Psoas muscle (tissue), 8 donors: Measurements from ENCODE around the gene HASPIN. TPM values are rescaled to one million over a fixed set of nuclear protein-coding genes. Genes with fewer than 3 reads are reported as not detected.

ENCODE experiments used
- ATAC-seq, 4 donors: fragments of 200-7000 bp; cut with Tn5 transposase; one replicate each; pipeline ENCODE4 v1.9.1; 2020; ENCODE audit warnings: moderate library complexity in 3 of 4, mild to moderate bottlenecking in 2 of 4
- DNase-seq, 2 donors: peaks; one replicate each; pipeline ENCODE4 v3.0.0-alpha.2; 2020
- H3K27ac ChIP-seq: fragments of 200-600 bp; one replicate; pipeline ENCODE4 v1.8.0; 2022
- H3K27me3 ChIP-seq, 3 donors: fragments of 200-600 bp in 1 of 3; one replicate each; pipeline versions ENCODE4 v1.6.1 to v1.8.0; 2013 to 2022; ENCODE audit warnings: low read length in 2 of 3, mild to moderate bottlenecking in 2 of 3, moderate library complexity in 1 of 3; ENCODE audit not compliant: insufficient read depth in 3 of 3
- H3K36me3 ChIP-seq, 2 donors: fragments of 200-600 bp in 1 of 2; one replicate each; pipeline versions ENCODE4 v1.6.1 to v1.8.0; 2013 to 2022; ENCODE audit warnings: low read depth in 1 of 2, mild to moderate bottlenecking in 1 of 2, moderate library complexity in 1 of 2; ENCODE audit not compliant: insufficient read depth in 1 of 2
- H3K4me1 ChIP-seq: fragments of 200-600 bp; one replicate; pipeline ENCODE4 v1.8.0; 2022
- H3K4me3 ChIP-seq: fragments of 200-600 bp; one replicate; pipeline ENCODE4 v1.8.0; 2022; ENCODE audit warnings: mild to moderate bottlenecking
- H3K9me3 ChIP-seq: fragments of 200-600 bp; one replicate; pipeline ENCODE4 v1.8.0; 2022
- CTCF ChIP-seq: fragments of 200-600 bp; IDR thresholded peaks from one replicate; pipeline ENCODE4 v1.8.0; 2022; ENCODE audit warnings: antibody characterized with exemption
- WGBS, 3 donors: extraction: QIAGEN DNeasy Blood & Tissue Kit; methylation state at CpG; one replicate each; pipeline versions ENCODE4 v1.1.6 to v1.1.7; 2013; 5-methylcytosine and 5-hydroxymethylcytosine counted together
- intact Hi-C, 2 donors: fragments of 100-400 bp; cut with DNase I; formaldehyde crosslinking; loops; one replicate each; pipeline versions ENCODE4 v1.11.0 to v1.14.2; 2022
- polyA plus RNA-seq, 3 donors: library from polyadenylated mRNA; stranded (reverse); fragments of 200-250 nt; gene quantifications; one replicate each; pipeline ENCODE4 v1.2.3, GENCODE V29; 2013
- total RNA-seq, 4 donors: library from RNA; stranded (reverse); fragmentation: NEBNext Ultra II Directional in 2 of 4; extraction: Animal tissue kit (Norgen Biotek cat#: 25700) in 2 of 4; gene quantifications; one replicate each; pipeline versions ENCODE4 v1.2.1 to v1.2.4, GENCODE V29; 2021 to 2023
- donor health status: healthy with polysubstance abuse.
- donor health status: DM: no; HTN: no; CAD: no; lungs with moderate emphysema.
- donor health status: Bipolar disorder and iron deficiency.
- donor health status: healthy.
- donor health status: DM: yes; HTN: yes; CAD: no.
- donor health status: DM: no; HTN: no; CAD: no.
- donor health status: DM: no; HTN: no; CAD: no.
- donor health status: DM: yes; HTN: yes; CAD: no.

Gene HASPIN
- total and polyA plus RNA-seq, 7 donors: 0.15 to 2.7 (median 1.1) TPM

DNA sequence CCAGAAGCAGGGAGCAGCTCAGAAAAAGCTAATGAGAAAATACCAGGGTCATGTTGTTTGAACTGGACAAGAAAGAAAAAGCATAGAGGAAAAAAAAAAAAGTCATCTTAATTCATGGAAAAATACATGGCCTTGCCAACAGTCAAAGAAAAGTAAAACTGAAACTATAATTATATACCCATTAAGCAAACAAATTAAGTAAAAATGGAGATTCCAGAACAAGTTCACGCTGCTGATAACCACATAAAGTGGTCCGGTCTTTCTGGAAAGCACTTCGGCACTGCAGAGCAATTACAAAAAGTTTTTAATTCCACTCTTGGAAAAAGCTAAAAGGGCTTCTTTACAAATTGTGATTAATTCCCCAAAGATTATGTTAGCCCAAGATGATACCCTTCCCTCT is 15.3 kb upstream of the HASPIN start:
- peaks cover 0 to 19% of the 10 kb centered on the region in 2 donors for H3K36me3 ChIP-seq
- no peaks in the 10 kb centered on the region for H3K9me3 ChIP-seq
- DNase-seq (no peak), ATAC-seq (no peak)
- no peak overlapping the region for H3K27ac ChIP-seq
- 73 to 79% (median 78%) methylated on average over 3 of the region's 3 CpGs for WGBS, 3 donors
- H3K4me3 ChIP-seq: no peak overlapping the region
- no peaks in the 10 kb centered on the region for H3K4me1 ChIP-seq
- no peak for TF ChIP-seq CTCF
- intact Hi-C loops: no loop called here
- H3K27me3 ChIP-seq: no peaks in the 10 kb centered on the region

DNA sequence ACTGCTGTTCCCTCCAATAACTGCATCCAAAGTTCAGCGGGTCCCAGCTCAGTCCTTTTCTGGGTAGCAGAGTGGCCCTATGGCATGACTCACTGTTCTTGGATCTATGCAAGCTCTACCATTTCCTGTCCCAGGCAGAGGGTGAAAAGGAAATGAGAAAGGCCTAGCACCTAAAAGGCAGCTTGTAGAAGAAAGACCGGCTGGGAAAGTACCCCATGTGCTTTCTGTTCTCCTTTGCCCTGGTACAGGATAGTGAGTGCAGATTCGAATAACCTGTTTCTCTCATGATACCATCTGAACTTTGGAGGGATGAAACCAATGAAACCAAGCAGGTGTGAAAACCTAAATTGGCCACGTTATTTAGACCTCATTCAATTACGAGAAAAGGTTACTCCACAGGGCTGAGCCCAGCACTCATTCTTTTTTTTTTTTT is 12.7 kb upstream of the HASPIN start:
- ATAC-seq (peak in 3 of 4 donors; percentile 63 to 68 (median 65)), DNase-seq (no peak)
- Histone ChIP-seq H3K4me1 (no peaks in the 10 kb centered on the region), H3K9me3 (no peaks in the 10 kb centered on the region), H3K36me3 (peaks cover 2 to 44% of the 10 kb centered on the region in 2 donors), H3K27me3 (no peaks in the 10 kb centered on the region), H3K4me3 (no peak overlapping the region), H3K27ac (no peak overlapping the region)
- 70 to 81% (median 77%) methylated on average over 5 of the region's 5 CpGs for WGBS, 3 donors
- intact Hi-C loops: no loop called here
- no peak for TF ChIP-seq CTCF

DNA sequence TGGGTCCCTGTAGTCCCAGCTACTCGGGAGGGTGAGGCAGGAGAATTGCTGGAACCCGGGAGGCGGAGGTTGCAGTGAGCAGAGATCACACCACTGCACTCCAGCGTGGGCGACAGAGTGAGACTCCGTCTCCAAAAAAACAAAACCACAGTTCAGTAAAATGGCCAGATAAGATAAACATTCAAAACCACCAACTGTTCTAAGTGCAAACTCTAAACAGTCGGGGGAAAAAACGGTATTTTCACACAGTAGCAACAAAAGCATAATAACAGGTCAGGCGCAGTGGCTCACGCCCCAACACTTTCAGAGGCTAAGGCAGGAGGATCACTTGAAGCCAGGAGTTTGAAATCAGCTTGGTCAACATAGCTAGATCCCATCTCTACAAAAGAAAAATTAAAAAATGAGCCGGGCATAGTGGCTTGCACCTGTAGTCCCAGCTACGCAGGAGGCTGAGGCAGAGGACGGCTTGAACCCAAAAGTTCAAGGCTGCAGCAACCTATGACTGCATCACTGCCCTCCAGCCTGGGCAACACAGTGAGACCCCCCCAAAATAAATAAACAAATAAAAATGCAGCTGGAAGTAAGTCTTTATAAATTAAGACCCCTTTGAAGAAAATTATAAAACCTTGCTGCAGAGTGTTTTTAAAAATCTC is 10.8 kb upstream of the HASPIN start:
- peaks cover 6 to 64% of the 10 kb centered on the region in 2 donors for H3K36me3 ChIP-seq
- H3K27ac ChIP-seq: no peak overlapping the region

DNA sequence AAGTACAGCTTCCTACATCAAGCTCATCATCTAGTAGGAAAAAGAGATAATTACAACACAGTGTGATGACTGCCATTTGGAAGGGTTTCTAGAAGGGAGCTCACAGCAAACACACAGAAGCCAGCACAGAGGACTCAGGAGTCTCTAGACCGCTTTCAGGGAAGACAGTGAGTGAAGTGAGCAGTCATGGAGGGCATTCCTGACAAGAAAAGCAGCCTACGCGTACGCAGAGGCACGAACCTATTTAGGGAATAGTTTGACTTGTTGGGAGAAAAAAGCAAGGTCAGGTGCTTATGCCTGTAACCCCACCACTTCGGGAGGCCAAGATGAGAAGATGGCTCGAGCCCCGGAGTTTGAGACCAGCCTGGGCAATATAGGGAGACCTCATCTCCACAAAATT is 8.4 kb upstream of the HASPIN start:
- 85 to 92% (median 92%) methylated on average over 8 of the region's 8 CpGs for WGBS, 3 donors
- Histone ChIP-seq H3K4me3 (no peak overlapping the region), H3K9me3 (no peaks in the 10 kb centered on the region), H3K27me3 (no peaks in the 10 kb centered on the region), H3K27ac (no peak overlapping the region), H3K36me3 (peaks cover 7 to 85% of the 10 kb centered on the region in 2 donors), H3K4me1 (peaks cover 7% of the 10 kb centered on the region)
- ATAC-seq (no peak), DNase-seq (no peak)
- TF ChIP-seq CTCF: no peak
- intact Hi-C loops: no loop called here

More for the DNA sequence above, 10.8 kb upstream of the HASPIN start:
- TF ChIP-seq CTCF: no peak
- Histone ChIP-seq H3K4me3 (no peak overlapping the region), H3K4me1 (no peaks in the 10 kb centered on the region), H3K9me3 (no peaks in the 10 kb centered on the region), H3K27me3 (no peaks in the 10 kb centered on the region)
- DNase-seq (no peak), ATAC-seq (no peak)
- WGBS, 3 donors: 80 to 87% (median 83%) methylated on average over 13 of the region's 13 CpGs
- intact Hi-C loops: no loop called here

DNA sequence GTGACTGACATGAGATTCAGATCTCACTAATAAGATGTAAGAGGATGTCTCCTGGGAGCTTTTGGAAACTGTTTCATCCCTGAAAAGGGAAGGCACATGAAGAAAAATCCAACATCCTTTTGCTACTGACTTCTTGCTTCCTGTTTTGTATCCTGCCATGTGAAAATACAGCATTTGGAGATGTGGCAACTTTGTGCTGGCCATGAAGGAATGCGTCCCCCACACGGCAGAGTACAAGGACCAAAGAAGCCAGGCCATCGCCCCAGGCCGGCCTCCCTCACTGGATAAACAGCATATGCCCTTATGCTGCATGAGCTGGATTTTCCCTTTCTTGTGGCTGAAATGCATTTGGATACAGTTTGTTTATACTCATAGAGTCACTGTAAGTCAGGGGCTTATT is 5.5 kb upstream of the HASPIN start:
- ATAC-seq: no peak
- Histone ChIP-seq H3K4me3 (no peak overlapping the region), H3K36me3 (peaks cover 7 to 78% of the 10 kb centered on the region in 2 donors), H3K9me3 (no peaks in the 10 kb centered on the region), H3K4me1 (peaks cover 16% of the 10 kb centered on the region), H3K27me3 (no peaks in the 10 kb centered on the region), H3K27ac (no peak overlapping the region)
- no peak for TF ChIP-seq CTCF
- intact Hi-C loops: no loop called here
- WGBS, 3 donors: 89 to 91% (median 90%) methylated on average over 4 of the region's 4 CpGs
- no peak for DNase-seq
